GM21723 (cell line): ENCODE results near the gene ANKRA2.
"Not testable (repeated sequence)": the region's sequence is repeated elsewhere in the genome, so short reads cannot be mapped to it uniquely, and the experiment has no call there.

ENCODE experiments used
- ATAC-seq: cut with Tn5 transposase; IDR thresholded peaks from one replicate; pipeline ENCODE4 v1.9.1; 2021; ENCODE audit warnings: mild to moderate bottlenecking, moderate library complexity; ENCODE audit not compliant: unreplicated experiment

Gene ANKRA2

GRCh38 chr5:73552642-73553041 lies 12.8 kb downstream of the ANKRA2 start:
- ATAC-seq, result no peak

GRCh38 chr5:73550016-73550415 lies 15.4 kb downstream of the ANKRA2 start:
- ATAC-seq, result no peak

DNA sequence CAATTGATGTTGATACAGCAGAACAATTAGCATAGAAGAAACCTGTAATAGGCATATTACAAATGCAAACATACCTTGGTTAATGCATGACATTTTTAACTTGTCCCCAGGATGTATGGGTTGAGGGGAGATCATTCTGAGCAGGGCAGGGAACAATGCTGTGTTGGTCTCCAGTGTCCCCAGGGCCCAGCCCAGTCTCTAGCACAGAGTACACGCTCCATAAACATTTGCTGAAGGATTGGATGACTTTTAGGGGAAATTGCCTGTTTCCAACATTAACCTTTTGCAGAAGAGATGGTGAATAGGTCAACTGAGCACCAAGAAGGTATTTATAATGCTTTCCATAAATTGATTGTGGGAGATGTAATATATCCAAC lies 20.0 kb downstream of the ANKRA2 start:
- no peak for ATAC-seq

- ATAC-seq, result no peak
Measured at GRCh38 chr5:73544429-73545402, 20.7 kb downstream of the ANKRA2 start.

GRCh38 chr5:73542020-73542419 lies 23.4 kb downstream of the ANKRA2 start:
- no peak for ATAC-seq

GRCh38 chr5:73540192-73540591 lies 25.2 kb downstream of the ANKRA2 start:
- ATAC-seq, result no peak

DNA sequence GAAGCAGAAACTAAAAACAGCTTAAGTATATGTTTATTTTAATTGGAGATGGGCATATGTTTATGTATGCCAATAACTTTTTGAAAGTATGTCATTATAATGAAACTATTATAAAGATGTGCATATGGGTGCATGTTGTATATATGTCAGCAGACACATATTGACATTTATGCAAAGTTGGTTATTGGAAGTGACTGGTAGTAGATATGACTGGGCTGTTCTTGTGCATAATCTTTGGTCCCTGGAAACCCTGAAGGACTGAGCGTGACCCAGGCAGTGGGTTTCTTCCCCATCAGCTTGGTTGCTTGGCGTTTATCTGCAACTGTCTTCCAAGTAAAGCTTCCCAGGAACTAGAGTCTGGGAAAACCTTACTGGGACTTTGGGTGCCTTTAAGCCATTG lies 25.7 kb downstream of the ANKRA2 start:
- no peak for ATAC-seq

DNA sequence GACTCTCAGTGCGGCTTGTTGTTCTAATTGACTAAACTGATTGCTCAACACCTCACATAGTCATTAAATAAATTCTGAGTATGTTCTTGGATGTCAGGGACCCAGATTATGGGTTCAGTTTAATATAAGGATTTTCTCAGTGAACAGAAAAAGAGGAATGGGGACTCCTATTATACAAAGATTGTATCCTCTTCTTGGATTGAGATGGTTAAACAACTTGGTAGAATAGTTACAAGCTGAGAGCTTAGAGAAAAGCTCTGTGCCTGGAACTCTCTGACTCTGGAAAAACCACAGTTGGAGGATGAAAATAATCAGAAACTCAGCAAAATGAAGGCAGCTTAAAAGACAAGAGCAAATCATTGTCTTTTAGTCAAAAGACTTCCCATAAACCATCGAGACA lies 30.5 kb downstream of the ANKRA2 start:
- ATAC-seq, result no peak

- no peak for ATAC-seq
Measured at GRCh38 chr5:73534011-73534644, 31.3 kb downstream of the ANKRA2 start.

DNA sequence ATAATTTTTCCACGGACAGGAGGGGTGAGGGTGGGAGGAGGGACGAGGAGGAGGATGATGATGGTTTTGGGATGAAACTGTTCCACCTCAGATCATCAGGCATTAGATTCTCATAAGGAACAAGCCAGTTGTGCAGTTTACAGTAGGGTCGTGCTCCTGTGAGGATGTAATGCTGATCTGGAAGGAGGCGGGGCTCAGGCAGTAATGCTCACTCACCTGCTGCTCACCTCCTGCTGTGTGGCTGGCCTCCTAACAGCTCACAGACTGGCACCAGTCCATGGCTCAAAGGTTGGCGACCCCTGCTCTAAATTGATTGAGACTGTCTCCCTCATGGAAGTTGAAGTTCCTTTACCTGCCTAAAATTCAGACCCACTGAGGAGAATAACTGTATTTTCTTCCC lies 33.2 kb downstream of the ANKRA2 start:
- ATAC-seq, result no peak

DNA sequence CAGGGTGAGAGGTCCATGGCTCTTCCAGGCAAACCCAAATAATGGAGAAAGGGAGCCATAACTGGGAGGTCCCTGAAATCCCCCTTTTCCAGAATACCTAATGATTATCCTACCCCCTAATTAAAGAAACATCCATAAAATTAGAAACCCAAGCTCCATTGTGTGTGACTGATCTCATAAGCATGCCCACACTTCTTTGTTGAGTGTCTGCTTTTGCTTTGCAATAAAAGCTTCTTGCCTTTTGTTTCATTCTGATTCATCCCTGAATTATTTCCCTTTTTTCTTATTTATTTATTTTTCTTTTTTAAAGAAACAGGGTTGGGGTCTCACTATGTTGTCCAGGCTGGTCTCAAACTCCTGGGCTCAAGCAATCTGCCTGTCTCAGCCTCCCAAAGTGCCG lies 34.1 kb downstream of the ANKRA2 start:
- no peak for ATAC-seq

- no peak for ATAC-seq
Measured at GRCh38 chr5:73529081-73529480, 36.4 kb downstream of the ANKRA2 start.

DNA sequence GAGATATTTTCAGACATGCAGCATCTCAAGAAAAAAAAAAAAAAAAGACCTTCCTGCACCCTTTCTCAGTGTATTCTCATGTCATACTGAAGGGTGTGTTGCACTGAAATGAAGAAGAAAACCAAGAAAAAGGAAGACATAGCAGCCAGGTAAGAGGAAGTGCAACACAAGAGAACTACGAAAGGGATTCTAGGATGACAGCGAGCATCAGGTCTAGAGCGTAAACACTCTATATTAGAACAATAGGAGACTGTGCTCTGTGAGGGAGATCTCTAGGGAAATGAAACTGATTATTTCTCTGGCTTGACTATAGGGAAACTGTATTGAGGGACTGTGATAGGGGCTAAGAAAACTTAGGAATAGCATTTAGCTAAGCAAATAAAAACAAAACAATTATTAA lies 37.2 kb downstream of the ANKRA2 start:
- ATAC-seq, result no peak

GRCh38 chr5:73525606-73526203 lies 39.7 kb downstream of the ANKRA2 start:
- no peak for ATAC-seq

DNA sequence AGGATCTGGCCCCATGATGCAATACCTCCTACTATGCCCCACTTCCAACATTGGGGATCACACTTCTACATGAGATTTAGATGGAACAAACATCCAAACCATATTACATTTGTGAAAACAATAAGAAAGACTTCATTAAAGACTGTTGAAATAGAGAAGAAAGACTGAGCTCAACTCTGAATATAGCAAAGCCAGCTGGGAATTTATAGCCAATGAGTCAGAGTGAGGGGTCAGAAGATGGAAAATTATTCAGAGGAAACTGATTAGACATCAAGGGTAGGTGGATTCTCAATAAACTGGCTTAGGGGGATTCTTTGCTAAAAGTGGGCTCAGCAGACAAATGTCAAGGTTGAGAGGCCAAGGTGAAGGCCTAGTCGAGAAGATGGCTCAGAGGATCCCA lies 41.6 kb downstream of the ANKRA2 start:
- ATAC-seq, result no peak

- no peak for ATAC-seq
Measured at GRCh38 chr5:73522989-73523388, 42.5 kb downstream of the ANKRA2 start.

GRCh38 chr5:73519531-73520283 lies 45.7 kb downstream of the ANKRA2 start:
- ATAC-seq, result peak; percentile 98

- no peak for ATAC-seq
Measured at GRCh38 chr5:73515232-73515631, 50.2 kb downstream of the ANKRA2 start.

- ATAC-seq, result no peak
Measured at GRCh38 chr5:73514418-73514817, 51.0 kb downstream of the ANKRA2 start.

DNA sequence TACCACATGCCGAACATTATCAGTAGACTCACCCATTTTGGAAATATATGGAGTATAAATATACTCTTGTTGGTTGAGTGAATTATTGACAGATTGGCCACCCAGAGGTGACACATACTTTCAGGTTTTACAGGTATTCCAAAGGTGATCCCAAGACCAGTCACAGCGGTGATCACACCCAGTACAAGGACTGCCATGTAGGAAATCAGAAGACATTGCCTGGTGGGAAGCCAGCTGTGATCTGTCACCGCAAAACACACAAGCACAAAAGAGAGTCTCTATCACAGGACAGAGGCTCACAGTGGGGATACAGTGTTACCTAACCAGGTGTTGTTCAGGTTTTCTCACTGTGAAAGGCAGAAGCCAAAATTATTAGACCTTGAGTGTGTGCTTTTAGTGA lies 51.4 kb downstream of the ANKRA2 start:
- no peak for ATAC-seq

- ATAC-seq, result not testable (repeated sequence)
Measured at GRCh38 chr5:73508521-73508920, 56.9 kb downstream of the ANKRA2 start.
